Transverse colon (tissue), 4 donors: ENCODE data around the gene KIF1A. TPM values are rescaled to one million over a fixed set of nuclear protein-coding genes. Genes with fewer than 3 reads are reported as not detected.
"Not testable (repeated sequence)": the region's sequence is repeated elsewhere in the genome, so short reads cannot be mapped to it uniquely, and the experiment has no call there.

Experiments used
- DNase-seq: peaks from one replicate; pipeline ENCODE4 v3.0.0-alpha.2; 2019
- H3K27ac ChIP-seq, 4 donors: fragments of 200-600 bp; sonication (generic); 2 replicates each; pipeline ENCODE4 v1.5.1; 2016 to 2018; ENCODE audit warnings: inconsistent platforms in 4 of 4
- H3K27me3 ChIP-seq: fragments of 200-600 bp; sonication (generic); 2 replicates; pipeline ENCODE4 v1.5.1; 2017; ENCODE audit warnings: inconsistent platforms
- H3K36me3 ChIP-seq, 4 donors: fragments of 200-600 bp; sonication (generic); 2 replicates each; pipeline ENCODE4 v1.5.1; 2017 to 2019; ENCODE audit warnings: inconsistent platforms in 4 of 4
- H3K4me1 ChIP-seq, 4 donors: fragments of 200-600 bp; sonication (generic); 2 replicates each; pipeline ENCODE4 v1.5.1; 2017 to 2020; ENCODE audit warnings: inconsistent platforms in 4 of 4
- H3K4me3 ChIP-seq, 4 donors: fragments of 200-600 bp; sonication (generic); 1 replicate in 1 of 4; 2 replicates in 3 of 4; pipeline versions ENCODE4 v1.5.1 to v1.6.1; 2017 to 2019; ENCODE audit warnings: inconsistent platforms in 4 of 4
- H3K9me3 ChIP-seq, 2 donors: fragments of 200-600 bp; sonication (generic); 2 replicates each; pipeline ENCODE4 v1.5.1; 2017 to 2019; ENCODE audit warnings: inconsistent platforms in 2 of 2
- EP300 ChIP-seq: sonication (generic); formaldehyde crosslinking; IDR thresholded peaks from one replicate; pipeline ENCODE4 v1.6.1; 2017; ENCODE audit warnings: antibody characterized with exemption, low read depth
- POLR2A ChIP-seq: fragments of 450-650 bp; IDR thresholded peaks from one replicate; pipeline ENCODE4 v1.6.1; 2016; ENCODE audit warnings: antibody characterized with exemption, mild to moderate bottlenecking, moderate library complexity
- POLR2AphosphoS5 ChIP-seq, 3 donors: sonication (generic); formaldehyde crosslinking; IDR thresholded peaks; one replicate each; pipeline ENCODE4 v1.6.1; 2016; ENCODE audit warnings: antibody characterized with exemption in 3 of 3
- WGBS, 2 donors: methylation state at CpG; one replicate each; pipeline ENCODE4 v1.1.5; 2018; ENCODE audit warnings: low coverage in 1 of 2; 5-methylcytosine and 5-hydroxymethylcytosine counted together
- in situ Hi-C, 4 donors: fragments of 200-750 bp; cut with MboI; loops; one replicate each; pipeline versions ENCODE4 v1.15.0 to v1.15.1; 2017; ENCODE audit warnings: low sequenced_read_pairs in 3 of 4, low pct_ligation_motif_present in 1 of 4, low pct_unique_long_range_greater_than_20kb in 1 of 4
- intact Hi-C: fragments of 100-400 bp; cut with DNase I; formaldehyde crosslinking; loops from one replicate; pipeline ENCODE4 v1.15.1; 2023; ENCODE audit warnings: low total_unique reads
- total RNA-seq, 4 donors: library from RNA; depleted of rRNA; stranded (reverse); fragments of >200 nt; gene quantifications; one replicate each; pipeline ENCODE4 v1.1.0, GENCODE V29; 2016
- TF ChIP-seq, protein P1 (sequence below), 5 experiments: fragments of 200-600 bp in 3 of 5; fragments of 450-650 bp in 2 of 5; sonication (generic) in 3 of 5; IDR thresholded peaks; 1 replicate in 2 of 5; 2 replicates in 3 of 5; pipeline ENCODE4 v1.5.1; 2016 to 2017; ENCODE audit warnings: antibody characterized with exemption in 5 of 5, inconsistent platforms in 3 of 5, mild to moderate bottlenecking in 2 of 5, moderate library complexity in 1 of 5

The KIF1A gene
- total RNA-seq, 4 donors from 2014 or later, result 0.40 to 3.4 (median 2.9) TPM

GRCh38 chr2:240848900-240849680 lies 29.1 kb upstream of the KIF1A start:
- no peak for DNase-seq
- Histone ChIP-seq H3K4me3 (no peak overlapping the region), H3K27me3 (no peaks in the 10 kb centered on the region), H3K27ac (no peak overlapping the region), H3K36me3 (no peaks in the 10 kb centered on the region), H3K4me1 (peaks cover 0 to 16% (median 4%) of the 10 kb centered on the region in 4 donors), H3K9me3 (no peaks in the 10 kb centered on the region)
- WGBS, 2 donors, result 59 to 72% methylated on average over 10 to 12 of the region's 12 CpGs
- in situ Hi-C loops, result no loop called here
- TF ChIP-seq POLR2AphosphoS5 (IDR thresholded peaks at IDR 0.05) (no peak), POLR2A (no peak)
- TF ChIP-seq, protein P1, sequence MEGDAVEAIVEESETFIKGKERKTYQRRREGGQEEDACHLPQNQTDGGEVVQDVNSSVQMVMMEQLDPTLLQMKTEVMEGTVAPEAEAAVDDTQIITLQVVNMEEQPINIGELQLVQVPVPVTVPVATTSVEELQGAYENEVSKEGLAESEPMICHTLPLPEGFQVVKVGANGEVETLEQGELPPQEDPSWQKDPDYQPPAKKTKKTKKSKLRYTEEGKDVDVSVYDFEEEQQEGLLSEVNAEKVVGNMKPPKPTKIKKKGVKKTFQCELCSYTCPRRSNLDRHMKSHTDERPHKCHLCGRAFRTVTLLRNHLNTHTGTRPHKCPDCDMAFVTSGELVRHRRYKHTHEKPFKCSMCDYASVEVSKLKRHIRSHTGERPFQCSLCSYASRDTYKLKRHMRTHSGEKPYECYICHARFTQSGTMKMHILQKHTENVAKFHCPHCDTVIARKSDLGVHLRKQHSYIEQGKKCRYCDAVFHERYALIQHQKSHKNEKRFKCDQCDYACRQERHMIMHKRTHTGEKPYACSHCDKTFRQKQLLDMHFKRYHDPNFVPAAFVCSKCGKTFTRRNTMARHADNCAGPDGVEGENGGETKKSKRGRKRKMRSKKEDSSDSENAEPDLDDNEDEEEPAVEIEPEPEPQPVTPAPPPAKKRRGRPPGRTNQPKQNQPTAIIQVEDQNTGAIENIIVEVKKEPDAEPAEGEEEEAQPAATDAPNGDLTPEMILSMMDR (IDR thresholded peaks at IDR 0.05), result no peak
- intact Hi-C loops, result no loop called here

DNA sequence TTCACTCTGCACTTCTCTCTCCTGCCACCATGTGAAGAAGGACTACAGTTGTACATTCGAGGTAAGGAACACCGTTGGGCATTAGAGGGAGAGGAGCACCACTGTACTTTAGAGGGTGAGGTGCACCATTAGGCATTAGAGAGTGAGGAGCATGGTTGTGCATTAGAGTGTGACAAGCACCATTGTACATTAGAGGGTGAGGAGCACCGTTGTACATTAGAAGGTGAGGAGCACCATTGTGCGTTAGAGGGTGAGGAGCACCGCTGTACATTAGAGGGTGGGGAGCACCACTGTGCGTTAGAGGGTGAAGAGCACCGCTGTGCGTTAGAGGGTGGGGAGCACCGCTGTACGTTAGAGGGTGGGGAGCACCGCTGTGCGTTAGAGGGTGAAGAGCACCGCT lies 27.8 kb upstream of the KIF1A start:
- intact Hi-C loops (no loop called here), in situ Hi-C loops (no loop called here)
- DNase-seq, result no peak
- Histone ChIP-seq H3K36me3 (no peaks in the 10 kb centered on the region), H3K9me3 (no peaks in the 10 kb centered on the region), H3K4me1 (peaks cover 0 to 16% (median 4%) of the 10 kb centered on the region in 4 donors), H3K4me3 (no peak overlapping the region), H3K27ac (no peak overlapping the region), H3K27me3 (no peaks in the 10 kb centered on the region)
- WGBS, 2 donors, result 85 to 90% methylated on average over 10 to 13 of the region's 13 CpGs
- TF ChIP-seq POLR2AphosphoS5 (IDR thresholded peaks at IDR 0.05), result no peak
- no peak for TF ChIP-seq EP300
- TF ChIP-seq, protein P1 (IDR thresholded peaks at IDR 0.05), result no peak
- TF ChIP-seq POLR2A, result no peak

DNA sequence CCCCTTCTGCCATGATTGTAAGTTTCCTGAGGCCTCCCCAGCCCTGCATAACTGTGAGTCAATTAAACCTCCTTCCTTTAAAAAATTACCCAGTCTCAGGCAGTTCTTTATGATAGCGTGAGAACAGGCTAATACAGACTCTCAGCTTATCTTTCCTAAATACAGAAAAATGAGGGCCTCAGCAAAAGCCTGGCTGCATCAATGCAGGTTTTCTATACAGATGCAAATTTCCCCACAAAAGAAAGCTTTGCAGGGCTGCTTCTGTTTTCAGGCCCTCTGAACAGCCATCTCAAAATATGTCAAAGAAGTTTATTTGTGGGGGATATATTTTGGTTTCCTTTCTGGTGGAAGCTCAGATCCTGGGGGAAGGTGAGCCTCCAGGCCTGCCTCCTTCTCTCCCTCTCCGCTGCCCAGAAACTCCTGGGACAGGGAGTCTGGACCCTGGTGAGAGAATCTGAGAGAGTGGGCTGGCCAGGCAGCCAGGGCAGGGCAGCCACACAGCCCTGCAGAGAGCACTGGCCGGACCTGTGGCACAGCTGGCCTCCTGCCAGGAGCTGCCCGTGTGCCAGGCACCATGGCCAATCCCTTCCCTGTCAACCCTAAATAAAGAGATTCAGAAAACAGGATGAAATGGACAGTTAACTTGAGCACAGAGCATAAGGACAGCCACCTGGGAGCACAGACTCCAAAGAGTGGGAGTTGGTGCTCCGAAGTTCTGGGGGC lies 27.0 kb upstream of the KIF1A start:
- TF ChIP-seq, protein P1 (IDR thresholded peaks at IDR 0.05), result no peak
- TF ChIP-seq POLR2A, result no peak
- no peak for TF ChIP-seq POLR2AphosphoS5 (IDR thresholded peaks at IDR 0.05)
- TF ChIP-seq EP300, result no peak
- WGBS, 2 donors, result 40 to 75% methylated on average over 1 to 5 of the region's 5 CpGs

DNA sequence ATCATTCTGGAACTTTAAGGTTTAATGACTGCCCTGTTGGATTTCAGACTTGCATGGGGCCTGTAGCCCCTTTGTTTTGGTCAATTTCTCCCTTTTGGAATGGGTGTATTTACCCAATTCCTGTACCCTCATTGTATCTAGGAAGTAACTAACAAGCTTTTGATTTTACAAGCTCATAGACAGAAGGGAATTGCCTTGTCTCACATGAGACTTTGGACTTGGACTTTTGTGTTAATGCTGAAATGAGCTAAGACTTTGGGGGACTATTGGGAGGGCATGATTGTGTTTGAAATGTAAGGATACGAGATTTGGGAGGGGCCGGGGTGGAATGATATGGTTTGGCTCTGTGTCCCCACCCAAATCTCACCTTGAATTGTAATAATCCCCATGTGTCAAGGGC lies 26.3 kb upstream of the KIF1A start:
- in situ Hi-C loops, H3K27me3 ChIP-seq, H3K9me3 ChIP-seq, H3K36me3 ChIP-seq, H3K4me3 ChIP-seq, DNase-seq, intact Hi-C loops, H3K27ac ChIP-seq: not testable (repeated sequence)
- peaks cover 0 to 11% (median 4%) of the 10 kb centered on the region in 4 donors for H3K4me1 ChIP-seq
- WGBS, 2 donors, result 42 to 71% methylated on average over 1 to 2 of the region's 2 CpGs

More for the DNA sequence above, 27.0 kb upstream of the KIF1A start:
- Histone ChIP-seq H3K27me3 (peaks cover under 1% of the 10 kb centered on the region), H3K36me3 (no peaks in the 10 kb centered on the region), H3K27ac (no peak overlapping the region), H3K4me3 (no peak overlapping the region), H3K9me3 (no peaks in the 10 kb centered on the region), H3K4me1 (peaks cover 0 to 16% (median 4%) of the 10 kb centered on the region in 4 donors)
- intact Hi-C loops, result no loop called here
- in situ Hi-C loops, result no loop called here
- DNase-seq, result no peak
